Activated naive CD8-positive, alpha-beta T cell (primary cell): ENCODE measurements around the gene EHBP1.

Source experiments
- H3K27ac Mint-ChIP-seq: one replicate; pipeline ENCODE4 v1.8.0; 2021; ENCODE audit warnings: mixed read lengths
- H3K27me3 Mint-ChIP-seq: one replicate; pipeline ENCODE4 v1.8.0; 2021; ENCODE audit warnings: mixed read lengths
- H3K36me3 Mint-ChIP-seq: one replicate; pipeline ENCODE4 v1.8.0; 2021; ENCODE audit warnings: mixed read lengths
- H3K4me1 Mint-ChIP-seq: one replicate; pipeline ENCODE4 v1.8.0; 2021; ENCODE audit warnings: low read depth, mixed read lengths
- H3K4me3 Mint-ChIP-seq: one replicate; pipeline ENCODE4 v1.8.0; 2021; ENCODE audit warnings: mild to moderate bottlenecking, mixed read lengths
- H3K9me3 Mint-ChIP-seq: one replicate; pipeline ENCODE4 v1.8.0; 2021; ENCODE audit warnings: low read depth, mixed read lengths

Gene EHBP1

GRCh38 chr2:63054841-63055225 is 349.3 kb downstream of the EHBP1 start:
- Mint-ChIP-seq H3K9me3 (no peaks in the 10 kb centered on the region), H3K27me3 (peaks cover 40% of the 10 kb centered on the region), H3K27ac (no peak overlapping the region)

DNA sequence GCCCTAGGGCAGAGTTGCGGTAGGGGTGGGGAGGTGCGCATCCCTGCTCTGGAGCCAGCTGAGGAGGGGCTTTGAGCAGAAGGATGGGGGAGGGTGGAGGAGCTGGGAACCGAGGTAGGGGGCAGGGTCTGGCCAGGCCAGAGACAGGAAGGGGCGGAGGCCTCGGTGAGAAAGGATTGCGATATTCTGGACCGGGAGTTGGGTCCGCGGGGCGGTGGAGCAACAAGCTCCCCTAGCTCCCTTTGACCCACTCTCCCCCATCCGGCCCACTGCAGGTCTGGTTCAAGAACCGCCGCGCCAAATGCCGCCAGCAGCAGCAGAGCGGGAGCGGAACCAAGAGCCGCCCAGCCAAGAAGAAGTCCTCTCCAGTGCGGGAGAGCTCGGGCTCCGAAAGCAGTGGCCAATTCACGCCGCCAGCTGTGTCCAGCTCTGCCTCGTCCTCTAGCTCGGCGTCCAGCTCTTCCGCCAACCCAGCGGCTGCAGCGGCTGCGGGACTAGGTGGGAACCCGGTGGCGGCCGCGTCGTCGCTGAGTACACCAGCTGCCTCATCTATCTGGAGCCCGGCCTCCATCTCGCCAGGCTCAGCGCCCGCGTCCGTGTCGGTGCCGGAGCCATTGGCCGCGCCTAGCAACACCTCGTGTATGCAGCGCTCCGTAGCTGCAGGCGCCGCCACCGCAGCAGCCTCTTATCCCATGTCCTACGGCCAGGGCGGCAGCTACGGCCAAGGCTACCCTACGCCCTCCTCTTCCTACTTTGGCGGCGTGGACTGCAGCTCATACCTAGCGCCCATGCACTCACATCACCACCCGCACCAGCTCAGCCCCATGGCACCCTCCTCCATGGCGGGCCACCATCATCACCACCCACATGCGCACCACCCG is 350.0 kb downstream of the EHBP1 start:
- Mint-ChIP-seq H3K36me3 (peaks cover 2% of the 10 kb centered on the region), H3K9me3 (no peaks in the 10 kb centered on the region), H3K4me1 (peaks cover 69% of the 10 kb centered on the region), H3K4me3 (peak overlapping the region; percentile 75), H3K27me3 (peaks cover 44% of the 10 kb centered on the region), H3K27ac (no peak overlapping the region)

More at GRCh38 chr2:63054841-63055225, 349.3 kb downstream of the EHBP1 start:
- Mint-ChIP-seq H3K4me3 (peak overlapping the region; percentile 75), H3K4me1 (peaks cover 65% of the 10 kb centered on the region), H3K36me3 (no peaks in the 10 kb centered on the region)

DNA sequence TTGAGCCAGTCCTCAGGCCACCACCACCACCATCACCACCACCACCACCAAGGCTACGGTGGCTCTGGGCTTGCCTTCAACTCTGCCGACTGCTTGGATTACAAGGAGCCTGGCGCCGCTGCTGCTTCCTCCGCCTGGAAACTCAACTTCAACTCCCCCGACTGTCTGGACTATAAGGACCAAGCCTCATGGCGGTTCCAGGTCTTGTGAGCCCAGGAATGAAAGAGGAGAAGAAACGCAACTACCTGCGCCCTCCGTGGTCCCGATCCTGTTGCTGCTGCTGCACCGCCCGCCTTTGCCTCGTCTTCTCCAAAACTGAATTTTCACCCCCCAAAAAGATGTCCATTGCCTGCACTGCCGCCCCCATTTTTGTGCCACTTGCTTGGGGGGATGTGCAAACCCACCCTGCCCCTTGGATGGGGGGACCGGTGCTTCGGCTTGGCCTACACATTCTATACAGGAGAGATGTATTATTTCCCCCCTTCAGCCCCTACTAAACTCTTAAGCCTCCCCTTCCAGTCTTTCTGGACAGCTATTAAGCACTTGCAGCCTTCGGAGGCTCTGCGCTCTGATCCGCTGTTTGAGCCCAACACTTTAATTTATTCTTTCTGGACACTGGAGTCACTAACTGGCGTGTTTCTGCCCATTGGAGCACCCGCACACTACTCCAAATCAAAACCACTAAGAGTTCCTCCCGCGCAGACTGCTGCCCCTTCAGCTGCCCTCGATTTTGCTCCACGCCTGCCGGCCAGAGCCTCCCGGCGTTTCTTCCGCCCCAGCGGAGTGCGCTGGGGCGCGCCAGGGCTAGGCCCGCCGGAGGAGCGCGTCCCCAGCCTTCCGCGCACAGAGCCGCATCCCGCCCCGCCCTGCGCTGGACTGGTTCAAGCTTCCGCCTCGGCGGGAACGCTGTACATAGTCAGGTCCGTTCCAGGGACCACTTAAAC is 350.9 kb downstream of the EHBP1 start:
- H3K4me3 Mint-ChIP-seq, result peak overlapping the region; percentile 46
- H3K9me3 Mint-ChIP-seq, result no peaks in the 10 kb centered on the region
- peaks cover 64% of the 10 kb centered on the region for H3K4me1 Mint-ChIP-seq
- H3K36me3 Mint-ChIP-seq, result peaks cover 4% of the 10 kb centered on the region
- H3K27ac Mint-ChIP-seq, result no peak overlapping the region
- H3K27me3 Mint-ChIP-seq, result peaks cover 47% of the 10 kb centered on the region

DNA sequence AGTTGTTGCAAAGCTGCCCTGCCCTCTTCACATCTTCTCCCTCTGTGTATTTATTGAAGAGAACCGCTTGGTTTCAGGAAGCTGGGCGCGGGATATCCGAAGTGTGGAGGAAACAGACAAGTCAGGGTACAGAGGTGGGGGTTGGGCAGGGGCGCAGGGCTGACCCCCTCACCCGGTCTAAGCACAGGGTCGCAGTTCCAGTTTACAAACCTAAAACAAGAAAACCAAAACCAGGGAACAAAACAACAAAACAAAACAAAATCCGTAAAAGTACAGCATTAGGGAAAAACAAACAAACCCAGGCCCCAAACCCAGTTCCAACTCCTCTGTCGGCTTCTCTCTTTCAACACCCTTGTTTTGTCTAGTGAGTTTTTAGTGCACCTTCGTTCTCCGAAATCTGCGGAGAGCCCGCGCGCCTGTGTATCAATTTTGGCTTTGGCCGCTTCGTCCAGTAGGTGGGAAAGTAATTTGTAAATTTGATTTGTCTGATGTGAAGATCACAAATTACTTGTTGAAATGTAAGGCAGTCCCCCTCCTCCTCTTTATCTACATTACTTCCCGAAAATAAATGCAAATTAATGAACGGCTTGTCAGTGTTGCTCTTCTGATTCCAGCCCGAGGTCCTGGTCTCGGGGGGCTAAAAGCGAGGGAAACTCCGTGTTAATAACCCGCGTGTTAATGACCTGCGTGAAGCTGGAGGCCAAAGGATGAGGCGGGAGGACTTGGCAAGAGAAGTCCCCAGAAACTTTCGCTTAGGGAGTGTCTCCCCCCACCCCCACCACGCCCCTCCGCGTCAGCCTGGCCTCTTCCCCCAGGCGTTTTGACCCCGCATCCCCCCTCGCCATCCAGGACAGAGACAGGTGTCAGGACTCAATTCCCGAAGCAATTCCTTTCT is 352.0 kb downstream of the EHBP1 start:
- Mint-ChIP-seq H3K9me3 (no peaks in the 10 kb centered on the region), H3K36me3 (peaks cover 4% of the 10 kb centered on the region), H3K27me3 (peaks cover 45% of the 10 kb centered on the region), H3K27ac (no peak overlapping the region), H3K4me1 (peaks cover 58% of the 10 kb centered on the region), H3K4me3 (peak overlapping the region; percentile 80)

- Mint-ChIP-seq H3K4me1 (peaks cover 52% of the 10 kb centered on the region), H3K27ac (no peak overlapping the region), H3K36me3 (peaks cover 4% of the 10 kb centered on the region), H3K9me3 (no peaks in the 10 kb centered on the region), H3K4me3 (peak overlapping the region; percentile 80), H3K27me3 (peaks cover 47% of the 10 kb centered on the region)
Observed at GRCh38 chr2:63058144-63058920, 352.8 kb downstream of the EHBP1 start.

- Mint-ChIP-seq H3K4me1 (peaks cover 45% of the 10 kb centered on the region), H3K27ac (no peak overlapping the region)
Observed at GRCh38 chr2:63058921-63059792, 353.6 kb downstream of the EHBP1 start.

GRCh38 chr2:63059793-63060471 is 354.4 kb downstream of the EHBP1 start:
- Mint-ChIP-seq H3K4me3 (peak overlapping the region; percentile 43), H3K36me3 (peaks cover 4% of the 10 kb centered on the region), H3K9me3 (no peaks in the 10 kb centered on the region), H3K27me3 (peaks cover 50% of the 10 kb centered on the region), H3K4me1 (peaks cover 38% of the 10 kb centered on the region), H3K27ac (no peak overlapping the region)

More at GRCh38 chr2:63058921-63059792, 353.6 kb downstream of the EHBP1 start:
- Mint-ChIP-seq H3K4me3 (peak overlapping the region; percentile 80), H3K9me3 (no peaks in the 10 kb centered on the region), H3K36me3 (peaks cover 4% of the 10 kb centered on the region), H3K27me3 (peaks cover 53% of the 10 kb centered on the region)

GRCh38 chr2:63060472-63060991 is 355.0 kb downstream of the EHBP1 start:
- peaks cover 34% of the 10 kb centered on the region for H3K4me1 Mint-ChIP-seq
- peaks cover 52% of the 10 kb centered on the region for H3K27me3 Mint-ChIP-seq
- peaks cover 4% of the 10 kb centered on the region for H3K36me3 Mint-ChIP-seq
- H3K27ac Mint-ChIP-seq, result no peak overlapping the region
- no peak overlapping the region for H3K4me3 Mint-ChIP-seq
- no peaks in the 10 kb centered on the region for H3K9me3 Mint-ChIP-seq

GRCh38 chr2:63064197-63064596 is 358.7 kb downstream of the EHBP1 start:
- Mint-ChIP-seq H3K4me3 (no peak overlapping the region), H3K27me3 (peaks cover 46% of the 10 kb centered on the region), H3K9me3 (no peaks in the 10 kb centered on the region), H3K36me3 (peaks cover 4% of the 10 kb centered on the region), H3K27ac (no peak overlapping the region), H3K4me1 (peaks cover 6% of the 10 kb centered on the region)

GRCh38 chr2:63064661-63065060 is 359.1 kb downstream of the EHBP1 start:
- Mint-ChIP-seq H3K9me3 (no peaks in the 10 kb centered on the region), H3K4me1 (peaks cover 5% of the 10 kb centered on the region), H3K27me3 (peaks cover 46% of the 10 kb centered on the region), H3K27ac (no peak overlapping the region), H3K4me3 (no peak overlapping the region), H3K36me3 (peaks cover 4% of the 10 kb centered on the region)

- H3K9me3 Mint-ChIP-seq, result no peaks in the 10 kb centered on the region
- H3K27ac Mint-ChIP-seq, result no peak overlapping the region
- no peaks in the 10 kb centered on the region for H3K4me1 Mint-ChIP-seq
- peaks cover 39% of the 10 kb centered on the region for H3K27me3 Mint-ChIP-seq
- H3K4me3 Mint-ChIP-seq, result no peak overlapping the region
- H3K36me3 Mint-ChIP-seq, result no peaks in the 10 kb centered on the region
Observed at GRCh38 chr2:63066265-63066664, 360.8 kb downstream of the EHBP1 start.

GRCh38 chr2:63066838-63067237 is 361.3 kb downstream of the EHBP1 start:
- H3K27me3 Mint-ChIP-seq, result peaks cover 39% of the 10 kb centered on the region

More at GRCh38 chr2:63066838-63067237, 361.3 kb downstream of the EHBP1 start:
- no peaks in the 10 kb centered on the region for H3K9me3 Mint-ChIP-seq
- H3K36me3 Mint-ChIP-seq, result no peaks in the 10 kb centered on the region
- no peak overlapping the region for H3K4me3 Mint-ChIP-seq
- no peaks in the 10 kb centered on the region for H3K4me1 Mint-ChIP-seq
- no peak overlapping the region for H3K27ac Mint-ChIP-seq
